SH-SY5Y (cell line): ENCODE data around the gene TDP1.

Experiments
- GATA2 ChIP-seq: IDR thresholded peaks from 2 replicates; pipeline ENCODE4 v1.6.1; 2011; ENCODE audit warnings: mild to moderate bottlenecking, low read depth, low read length
- GATA3 ChIP-seq: IDR thresholded peaks from 2 replicates; pipeline ENCODE4 v1.6.1; 2011; ENCODE audit warnings: low read depth, mild to moderate bottlenecking, low read length, moderate library complexity

DNA sequence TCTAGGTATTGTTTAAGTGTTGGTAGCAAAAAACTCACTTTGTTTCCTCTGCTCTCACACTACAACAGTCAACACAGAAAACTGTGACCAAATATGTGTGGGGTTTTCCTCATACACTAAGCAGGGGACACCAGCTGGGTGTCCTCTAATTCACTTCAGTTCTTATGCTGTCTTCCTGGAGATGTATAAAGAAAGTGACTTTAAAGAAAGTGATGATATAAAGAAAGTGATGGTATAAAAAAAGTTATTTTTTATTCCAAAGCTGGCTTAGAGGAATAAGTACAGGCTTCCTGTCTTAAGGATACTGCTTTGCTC, 31.4 kb downstream of the TDP1 start:
- TF ChIP-seq GATA2: no peak
- no peak for TF ChIP-seq GATA3
